Measurements from ENCODE around the gene CYB561A3. TPM values are rescaled to one million over a fixed set of nuclear protein-coding genes. Genes with fewer than 3 reads are reported as not detected.

CYB561A3 gene
- total RNA-seq, 1 experiment from 2014 or later, result 51.4 TPM

GRCh38 chr11:61309141-61309540 lies 52.5 kb downstream of the CYB561A3 start:
- H3K4me3 ChIP-seq, result no peak overlapping the region
- H3K9me3 ChIP-seq (replicated peaks), result no peaks in the 10 kb centered on the region
- no peaks in the 10 kb centered on the region for H3K27me3 ChIP-seq (replicated peaks)
- no peaks in the 10 kb centered on the region for H3K4me1 ChIP-seq (replicated peaks)
- peaks cover 95% of the 10 kb centered on the region for H3K36me3 ChIP-seq
- H3K27ac ChIP-seq, result no peak overlapping the region
- DNase-seq (ENCODE audit: low read depth in 1 of 2, low spot score in 2 of 2), result no peak

GRCh38 chr11:61307354-61307753 lies 54.3 kb downstream of the CYB561A3 start:
- DNase-seq (ENCODE audit: low read depth in 1 of 2, low spot score in 2 of 2), result no peak

GRCh38 chr11:61306221-61306620 lies 55.5 kb downstream of the CYB561A3 start:
- Histone ChIP-seq H3K4me1 (replicated peaks) (no peaks in the 10 kb centered on the region), H3K36me3 (peaks cover 96% of the 10 kb centered on the region), H3K4me3 (no peak overlapping the region), H3K27me3 (replicated peaks) (no peaks in the 10 kb centered on the region), H3K27ac (no peak overlapping the region), H3K9me3 (replicated peaks) (no peaks in the 10 kb centered on the region)
- no peak for DNase-seq (ENCODE audit: low read depth in 1 of 2, low spot score in 2 of 2)

More at GRCh38 chr11:61307354-61307753, 54.3 kb downstream of the CYB561A3 start:
- no peak overlapping the region for H3K27ac ChIP-seq
- peaks cover 94% of the 10 kb centered on the region for H3K36me3 ChIP-seq
- H3K4me1 ChIP-seq (replicated peaks), result no peaks in the 10 kb centered on the region
- H3K9me3 ChIP-seq (replicated peaks), result no peaks in the 10 kb centered on the region
- no peak overlapping the region for H3K4me3 ChIP-seq
- H3K27me3 ChIP-seq (replicated peaks), result no peaks in the 10 kb centered on the region

- Histone ChIP-seq H3K36me3 (peaks cover 97% of the 10 kb centered on the region), H3K9me3 (replicated peaks) (no peaks in the 10 kb centered on the region), H3K4me1 (replicated peaks) (no peaks in the 10 kb centered on the region), H3K4me3 (no peak overlapping the region), H3K27me3 (replicated peaks) (no peaks in the 10 kb centered on the region), H3K27ac (no peak overlapping the region)
- no peak for DNase-seq (ENCODE audit: low read depth in 1 of 2, low spot score in 2 of 2)
These were observed 56.3 kb downstream of the CYB561A3 start for GRCh38 chr11:61305417-61305816.

GRCh38 chr11:61303725-61304124 lies 58.0 kb downstream of the CYB561A3 start:
- H3K4me3 ChIP-seq, result no peak overlapping the region
- H3K36me3 ChIP-seq, result peaks cover 97% of the 10 kb centered on the region
- H3K27ac ChIP-seq, result no peak overlapping the region
- H3K27me3 ChIP-seq (replicated peaks), result no peaks in the 10 kb centered on the region
- peaks cover 6% of the 10 kb centered on the region for H3K4me1 ChIP-seq (replicated peaks)
- no peaks in the 10 kb centered on the region for H3K9me3 ChIP-seq (replicated peaks)
- DNase-seq (ENCODE audit: low read depth in 1 of 2, low spot score in 2 of 2), result no peak

- no peaks in the 10 kb centered on the region for H3K9me3 ChIP-seq (replicated peaks)
- H3K27ac ChIP-seq, result no peak overlapping the region
- peaks cover 16% of the 10 kb centered on the region for H3K4me1 ChIP-seq (replicated peaks)
- peaks cover 89% of the 10 kb centered on the region for H3K36me3 ChIP-seq
- no peaks in the 10 kb centered on the region for H3K27me3 ChIP-seq (replicated peaks)
- no peak overlapping the region for H3K4me3 ChIP-seq
- no peak for DNase-seq (ENCODE audit: low read depth in 1 of 2, low spot score in 2 of 2)
These were observed 59.1 kb downstream of the CYB561A3 start for GRCh38 chr11:61302550-61302949.

Other genes with a start within 250 kb of the CYB561A3 start
- 22.2 and 29.9 TPM in 2 replicates for gene VPS37C, start 200.5 kb downstream of the CYB561A3 start, total RNA-seq (2014; rRNA removed; shearing (Covaris generic))
- gene PGA3, start 158.4 kb downstream of the CYB561A3 start, total RNA-seq (2014; rRNA removed; shearing (Covaris generic)), result not detected in 2 replicates
- gene PGA4, start 139.5 kb downstream of the CYB561A3 start, total RNA-seq (2014; rRNA removed; shearing (Covaris generic)), result not detected in 2 replicates
- not detected in 2 replicates for gene PGA5, start 120.7 kb downstream of the CYB561A3 start, total RNA-seq (2014; rRNA removed; shearing (Covaris generic))
- gene VWCE, start 66.6 kb downstream of the CYB561A3 start, total RNA-seq (2014; rRNA removed; shearing (Covaris generic)), result 0.03 and 0.26 TPM in 2 replicates
- gene DDB1, start 28.8 kb downstream of the CYB561A3 start, total RNA-seq (2014; rRNA removed; shearing (Covaris generic)), result 188 and 303 TPM in 2 replicates
- 15.8 and 28.5 TPM in 2 replicates for gene TKFC, start 28.7 kb downstream of the CYB561A3 start, total RNA-seq (2014; rRNA removed; shearing (Covaris generic))
- gene TMEM138, start 492 bp upstream of the CYB561A3 start, total RNA-seq (2014; rRNA removed; shearing (Covaris generic)), result 46.1 and 65.4 TPM in 2 replicates
- 24.4 and 26.3 TPM in 2 replicates for gene TMEM216, start 30.7 kb upstream of the CYB561A3 start, total RNA-seq (2014; rRNA removed; shearing (Covaris generic))
- gene CPSF7, start 68.1 kb upstream of the CYB561A3 start, total RNA-seq (2014; rRNA removed; shearing (Covaris generic)), result 18.0 and 39.7 TPM in 2 replicates
- gene SDHAF2, start 68.2 kb upstream of the CYB561A3 start, total RNA-seq (2014; rRNA removed; shearing (Covaris generic)), result 70.6 and 71.9 TPM in 2 replicates
- not detected in 2 replicates for gene LRRC10B, start 146.9 kb upstream of the CYB561A3 start, total RNA-seq (2014; rRNA removed; shearing (Covaris generic))
- gene SYT7, start 219.2 kb upstream of the CYB561A3 start, total RNA-seq (2014; rRNA removed; shearing (Covaris generic)), result not detected in 2 replicates